Stimulated activated CD8-positive, alpha-beta memory T cell treated with anti-CD3 and anti-CD28 coated beads, Interleukin-4, amount 100 ng/mL, for 4 hours (primary cell): Measurements from ENCODE around the gene NR5A2.

ENCODE experiments used
- DNase-seq, 2 donors: peaks; one replicate each; pipeline ENCODE4 v3.0.0-alpha.2; 2020; ENCODE audit warnings: low read depth in 2 of 2, low spot score in 1 of 2

Gene NR5A2

GRCh38 chr1:200062143-200062542 lies 34.6 kb downstream of the NR5A2 start:
- no peak for DNase-seq

DNA sequence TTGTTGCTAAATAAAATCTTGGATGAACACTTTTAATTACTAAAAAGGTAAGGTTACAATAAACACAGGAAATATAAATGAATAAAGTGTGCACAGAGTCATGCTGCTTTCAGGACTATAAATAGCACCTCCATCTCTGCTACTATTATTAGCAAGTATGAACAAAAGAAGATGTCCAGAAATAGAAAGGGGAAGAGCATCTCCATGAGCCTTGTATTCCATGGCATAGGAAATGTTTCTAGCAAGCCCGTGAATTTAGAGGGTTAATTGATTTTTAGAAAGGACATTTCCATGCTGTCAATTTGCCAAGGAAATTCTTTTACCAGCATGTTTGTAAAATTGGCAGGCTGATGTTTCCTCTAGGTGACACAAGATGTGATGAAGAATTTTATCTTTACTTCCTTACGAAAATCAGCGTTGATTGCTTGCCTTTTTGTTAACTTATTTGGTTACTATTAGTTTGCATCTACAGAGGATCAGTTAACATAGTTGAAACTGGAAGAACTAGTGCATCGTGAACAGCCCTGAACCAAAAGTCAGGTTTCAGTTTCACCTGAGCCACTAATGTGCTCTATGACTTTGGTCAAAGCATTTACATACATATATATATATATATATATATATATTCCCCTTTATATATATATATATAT lies 45.3 kb downstream of the NR5A2 start:
- DNase-seq: no peak

DNA sequence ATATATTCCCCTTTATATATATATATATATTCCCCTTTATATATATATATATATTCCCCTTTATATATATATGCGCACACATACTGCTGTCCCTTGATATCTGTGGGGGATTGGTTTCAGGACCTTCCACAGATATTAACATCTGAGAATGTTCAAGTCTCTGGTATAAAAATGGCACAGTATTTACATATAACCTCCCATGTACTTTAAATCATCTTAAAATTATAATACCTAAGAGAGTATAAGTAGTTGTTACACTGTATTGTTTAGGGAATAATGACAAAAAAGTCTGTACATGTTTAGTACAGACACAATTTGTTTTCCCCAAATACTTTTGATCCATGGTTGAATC lies 45.8 kb downstream of the NR5A2 start:
- DNase-seq: no peak

DNA sequence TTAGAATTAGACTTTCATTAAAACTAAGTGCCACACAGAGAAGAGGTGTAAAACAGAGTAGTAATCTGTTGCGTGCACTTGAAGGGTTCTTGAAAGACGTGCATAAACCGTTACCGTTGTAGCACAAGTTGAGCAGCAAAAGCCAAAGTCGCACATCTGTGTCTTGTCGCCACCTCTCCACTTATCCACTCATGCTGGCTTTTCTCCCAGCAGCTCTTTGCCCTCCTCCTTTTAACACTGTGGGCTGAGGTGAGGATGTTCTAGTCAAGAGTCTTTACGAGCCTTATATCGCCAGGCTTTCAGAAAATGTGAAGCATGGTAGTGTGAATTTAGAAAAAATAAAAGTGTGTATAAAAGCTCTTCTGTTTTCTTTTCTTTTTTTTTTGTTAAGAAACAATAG lies 48.0 kb downstream of the NR5A2 start:
- DNase-seq: no peak

DNA sequence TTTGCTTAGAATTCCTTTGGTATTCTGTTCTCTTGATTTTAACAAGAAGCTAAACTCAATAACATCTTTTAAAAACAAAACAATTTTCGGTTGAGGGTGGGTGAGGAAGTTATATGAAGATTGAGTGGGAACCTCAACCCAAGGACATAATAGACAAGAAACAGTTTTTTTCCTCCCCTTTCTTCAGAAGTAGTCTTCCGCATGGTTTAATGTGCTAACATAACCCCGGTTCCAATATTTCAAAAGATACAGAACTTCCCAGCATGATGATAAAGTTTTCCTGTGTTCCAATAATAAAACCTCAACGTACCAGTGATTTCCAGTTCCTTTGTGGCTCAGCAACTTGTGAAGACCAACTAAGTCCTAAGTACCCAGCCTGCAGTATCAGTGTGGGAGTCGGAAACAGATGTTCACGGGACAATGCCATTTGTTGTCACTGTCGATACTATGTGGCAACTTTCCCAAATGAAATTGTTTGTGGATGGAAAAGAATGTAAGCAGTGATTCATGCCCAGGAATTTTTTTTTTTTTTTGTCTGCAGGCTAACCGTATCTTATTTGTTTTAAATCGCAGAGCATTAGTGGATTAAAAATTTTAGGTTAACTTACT lies 48.5 kb downstream of the NR5A2 start:
- no peak for DNase-seq

DNA sequence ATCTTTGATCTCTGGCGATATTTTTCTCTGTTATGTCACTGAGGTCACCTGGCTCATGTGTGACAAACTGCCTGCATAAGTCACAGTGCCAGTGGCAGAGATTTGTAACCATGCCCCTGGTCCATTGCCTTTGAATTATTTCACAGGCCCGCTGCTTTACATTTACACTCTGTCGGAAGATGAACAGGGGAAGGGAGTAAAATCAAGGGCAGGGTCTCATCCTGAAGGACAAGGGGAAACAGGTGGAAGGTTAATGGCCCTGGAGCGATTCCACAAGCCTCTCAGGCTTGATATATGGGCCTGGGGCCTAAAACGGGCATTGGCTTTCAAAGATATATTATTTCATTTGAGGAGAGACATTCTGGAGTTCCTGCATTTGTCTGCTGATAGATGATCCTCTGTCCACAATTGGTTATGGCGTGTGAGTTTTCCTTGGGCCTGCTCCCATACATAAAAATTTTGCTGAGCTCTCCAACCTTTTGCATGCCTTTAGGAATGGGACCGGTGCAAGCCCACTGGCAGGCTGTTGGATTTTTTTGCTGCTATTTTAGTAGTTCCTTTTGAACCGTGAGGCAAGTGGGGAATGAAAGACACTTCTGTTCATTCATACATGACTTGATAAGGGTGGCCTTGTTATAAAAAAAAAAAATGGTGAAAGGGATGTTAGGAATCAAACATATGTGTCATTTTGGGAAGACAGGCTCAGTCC lies 51.9 kb downstream of the NR5A2 start:
- no peak for DNase-seq

DNA sequence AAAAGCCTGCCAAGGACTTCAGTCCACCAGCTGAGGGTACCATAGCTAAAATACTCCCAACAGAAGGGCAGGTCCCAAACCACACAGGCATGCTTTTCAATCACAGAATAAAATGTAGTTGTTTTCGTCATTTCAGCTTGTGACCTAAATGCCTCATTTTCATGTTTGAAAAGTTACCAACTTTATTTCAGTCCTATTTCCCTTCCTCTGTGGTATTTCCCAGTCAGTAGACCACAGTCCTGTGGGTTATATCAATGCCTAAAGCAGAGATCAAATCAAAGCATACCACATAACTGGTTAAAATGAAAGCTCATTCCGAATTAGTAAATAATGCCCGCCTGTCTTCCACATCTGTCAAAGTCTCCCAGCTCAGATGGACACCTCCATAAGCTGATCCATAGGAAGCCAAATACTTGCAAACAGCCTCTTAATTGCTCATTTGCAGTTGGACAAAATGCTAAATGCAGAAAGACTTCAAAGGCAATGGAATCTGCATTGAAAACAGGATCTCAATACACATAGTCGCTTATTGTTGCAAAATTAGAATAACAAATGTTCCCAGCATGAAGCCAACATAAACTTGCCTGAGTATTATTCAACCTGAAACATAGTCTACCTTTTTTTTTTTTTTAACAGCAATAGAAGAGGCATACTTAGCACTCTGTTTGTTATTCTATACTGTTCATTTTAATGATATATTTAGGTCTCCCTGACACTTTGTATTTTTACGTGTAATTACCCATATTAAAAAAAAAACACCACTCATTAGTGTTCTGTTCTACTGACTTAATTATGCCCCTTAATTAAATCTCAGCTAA lies 53.9 kb downstream of the NR5A2 start:
- no peak for DNase-seq

DNA sequence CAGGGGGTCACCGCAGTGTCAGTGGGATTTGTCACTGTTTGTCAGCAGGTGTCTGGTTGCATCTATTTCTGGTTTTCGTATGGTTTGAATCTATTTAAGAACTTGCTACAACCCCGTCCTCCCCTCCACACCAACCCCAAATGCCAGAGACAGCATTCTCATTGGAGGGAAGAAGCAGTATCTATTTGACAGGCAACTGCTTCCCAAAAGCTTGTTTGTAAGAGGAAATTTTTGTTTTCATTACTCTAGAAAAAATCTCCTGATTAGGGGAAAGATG lies 54.4 kb downstream of the NR5A2 start:
- DNase-seq: no peak

GRCh38 chr1:200082329-200082728 lies 54.8 kb downstream of the NR5A2 start:
- DNase-seq: no peak

DNA sequence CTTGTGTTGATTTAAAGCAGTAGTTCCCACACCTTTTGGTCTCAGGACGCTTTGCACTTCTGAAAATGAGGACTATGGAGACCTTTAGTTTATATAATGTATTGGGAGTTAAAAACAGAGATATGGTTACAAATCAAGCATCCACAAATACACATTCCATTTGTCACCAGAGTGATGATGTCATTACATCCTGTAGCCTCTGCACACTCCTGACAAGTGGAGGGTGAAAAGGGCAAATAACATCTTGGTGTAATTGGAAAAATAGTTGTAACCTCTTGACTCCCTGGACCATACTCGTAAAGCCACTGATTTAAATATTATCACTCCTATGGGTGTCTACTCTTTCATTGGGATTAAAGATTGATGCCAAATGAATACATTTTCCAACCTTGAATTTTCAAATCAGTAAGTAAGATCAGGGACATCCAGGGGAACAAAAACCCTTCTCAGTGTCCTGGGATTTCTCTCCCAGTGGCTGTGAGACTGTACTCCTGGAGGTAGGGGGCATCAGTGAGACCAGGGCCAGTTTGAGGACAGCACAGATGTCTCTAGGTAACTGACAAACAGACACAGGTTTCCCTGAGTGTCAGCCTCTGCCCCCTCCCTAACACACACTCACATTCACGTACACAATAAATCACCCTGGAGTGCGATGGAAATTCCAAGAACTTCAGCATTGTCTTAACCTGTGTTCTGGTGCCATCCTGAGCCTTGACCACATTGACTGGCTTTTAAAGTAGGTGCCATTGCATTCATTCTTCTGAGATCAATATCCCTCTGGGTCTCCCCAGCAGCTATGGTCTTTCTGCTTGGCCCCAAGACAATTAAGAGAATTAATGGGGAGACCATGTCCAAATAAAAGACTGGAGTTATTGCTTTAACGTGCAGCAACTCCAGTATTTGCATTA lies 63.0 kb downstream of the NR5A2 start:
- no peak for DNase-seq

GRCh38 chr1:200095057-200095577 lies 67.6 kb downstream of the NR5A2 start:
- DNase-seq: no peak

- no peak for DNase-seq
Observed at GRCh38 chr1:200096774-200097173, 69.3 kb downstream of the NR5A2 start.

GRCh38 chr1:200099040-200099439 lies 71.5 kb downstream of the NR5A2 start:
- no peak for DNase-seq

GRCh38 chr1:200103966-200104583 lies 76.6 kb downstream of the NR5A2 start:
- DNase-seq: no peak

GRCh38 chr1:200107004-200107470 lies 79.5 kb downstream of the NR5A2 start:
- DNase-seq: no peak

DNA sequence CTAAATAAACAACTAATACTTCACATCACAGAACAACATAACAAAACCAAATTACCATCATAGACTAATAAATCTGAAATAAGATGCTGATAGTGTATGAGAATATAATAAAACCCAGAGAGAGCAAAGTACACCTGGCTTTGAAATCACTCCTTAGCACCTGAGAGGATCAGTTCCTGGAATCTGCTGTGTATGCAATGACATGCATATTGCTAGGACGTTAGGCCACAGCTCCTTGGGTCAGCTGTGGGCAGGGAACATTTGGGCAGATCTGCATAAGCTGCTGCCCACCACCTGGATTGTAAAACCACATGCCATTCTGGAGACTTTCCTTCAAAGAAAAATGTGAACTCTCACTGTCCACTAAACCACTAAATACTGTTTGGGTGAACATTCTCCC lies 81.1 kb downstream of the NR5A2 start:
- DNase-seq: no peak

DNA sequence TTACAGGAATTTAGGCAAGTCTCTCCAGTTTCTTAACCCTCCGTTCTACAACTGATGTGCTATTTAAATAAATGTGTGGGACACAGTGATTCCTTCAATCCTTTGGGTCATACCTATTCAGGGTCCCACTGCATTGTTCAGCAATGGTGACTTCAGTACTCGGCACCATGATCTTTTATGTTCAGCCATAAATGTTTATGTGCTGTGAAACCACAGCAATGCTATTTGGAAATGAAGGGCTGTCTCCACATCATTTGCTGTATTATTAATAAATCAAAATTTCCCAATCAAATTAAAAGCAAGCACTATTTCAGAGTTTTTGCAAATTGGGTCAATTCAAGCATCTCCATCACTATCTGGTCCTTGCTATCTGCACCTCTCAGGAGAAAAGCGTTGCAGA lies 84.8 kb downstream of the NR5A2 start:
- no peak for DNase-seq

GRCh38 chr1:200115532-200115931 lies 88.0 kb downstream of the NR5A2 start:
- DNase-seq: no peak

DNA sequence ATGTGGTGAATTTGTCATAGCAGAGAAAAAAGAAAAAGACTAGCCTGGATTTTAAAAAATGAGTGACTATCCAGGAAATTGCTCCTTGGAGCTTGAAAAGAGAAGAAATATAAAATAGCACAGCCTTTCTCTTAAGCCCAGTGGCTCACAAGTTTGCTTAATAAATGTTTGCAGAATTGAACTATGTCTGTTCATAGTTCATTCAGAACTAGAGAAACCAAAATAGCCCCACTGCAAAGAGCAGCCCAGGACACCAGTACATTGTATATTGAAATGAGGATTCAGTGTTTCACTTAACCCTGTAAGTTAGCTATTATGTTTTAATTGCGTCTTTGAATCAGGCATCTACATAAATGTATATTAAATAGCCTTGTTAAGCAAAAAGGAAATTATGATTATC lies 88.8 kb downstream of the NR5A2 start:
- no peak for DNase-seq

GRCh38 chr1:200118779-200119505 lies 91.4 kb downstream of the NR5A2 start:
- DNase-seq: no peak
